GM18526 (cell line): Measurements from ENCODE around the gene ORC1.

Experiments used
- POLR2A ChIP-seq: IDR thresholded peaks from 3 replicates; pipeline ENCODE4 v1.6.1; 2011; ENCODE audit not compliant: insufficient read length; ENCODE audit errors: extremely low read depth

Gene ORC1

GRCh38 chr1:52404975-52405338 is 734 bp upstream of the ORC1 start:
- no peak for TF ChIP-seq POLR2A

GRCh38 chr1:52403566-52404115 is 582 bp downstream of the ORC1 start:
- TF ChIP-seq POLR2A: no peak

- TF ChIP-seq POLR2A: no peak
Measured at GRCh38 chr1:52402860-52403240, 1.4 kb downstream of the ORC1 start.

GRCh38 chr1:52400131-52400530 is 4.1 kb downstream of the ORC1 start:
- no peak for TF ChIP-seq POLR2A

- TF ChIP-seq POLR2A: no peak
Measured at GRCh38 chr1:52399629-52400028, 4.6 kb downstream of the ORC1 start.

- TF ChIP-seq POLR2A: no peak
Measured at GRCh38 chr1:52393174-52393573, 11.0 kb downstream of the ORC1 start.

- no peak for TF ChIP-seq POLR2A
Measured at GRCh38 chr1:52386458-52386857, 17.8 kb downstream of the ORC1 start.

- TF ChIP-seq POLR2A: no peak
Measured at GRCh38 chr1:52385376-52385775, 18.8 kb downstream of the ORC1 start.

- no peak for TF ChIP-seq POLR2A
Measured at GRCh38 chr1:52368383-52369172, 35.6 kb downstream of the ORC1 start.

GRCh38 chr1:52367272-52367671 is 37.0 kb downstream of the ORC1 start:
- TF ChIP-seq POLR2A: no peak

- TF ChIP-seq POLR2A: no peak
Measured at GRCh38 chr1:52366517-52366827, 37.8 kb downstream of the ORC1 start.

- TF ChIP-seq POLR2A: peak; percentile 98
Measured at GRCh38 chr1:52365746-52366516, 38.3 kb downstream of the ORC1 start, which contains the start of gene CC2D1B. TSS of gene CC2D1B (minus strand) at chr1:52366205. CDS start at chr1:52364620, 1,585 bp downstream.

- no peak for TF ChIP-seq POLR2A
Measured at GRCh38 chr1:52365071-52365745, 39.0 kb downstream of the ORC1 start.

- no peak for TF ChIP-seq POLR2A
Measured at GRCh38 chr1:52364235-52364839, 39.9 kb downstream of the ORC1 start.

- no peak for TF ChIP-seq POLR2A
Measured at GRCh38 chr1:52360595-52360968, 43.6 kb downstream of the ORC1 start.

- TF ChIP-seq POLR2A: no peak
Measured at GRCh38 chr1:52359676-52360594, 44.3 kb downstream of the ORC1 start.
